Breast epithelium (tissue), 3 donors: ENCODE measurements around the gene FAM47E.

Source experiments
- POLR2A ChIP-seq: fragments of 450-650 bp; IDR thresholded peaks from one replicate; pipeline ENCODE4 v1.6.1; 2016; ENCODE audit warnings: antibody characterized with exemption, mild to moderate bottlenecking, moderate library complexity
- TF ChIP-seq, protein P1 (sequence below), 3 donors: fragments of 450-650 bp; IDR thresholded peaks; one replicate each; pipeline ENCODE4 v1.5.1; 2016 to 2017; ENCODE audit warnings: antibody characterized with exemption in 3 of 3, mild to moderate bottlenecking in 3 of 3, moderate library complexity in 3 of 3

DNA sequence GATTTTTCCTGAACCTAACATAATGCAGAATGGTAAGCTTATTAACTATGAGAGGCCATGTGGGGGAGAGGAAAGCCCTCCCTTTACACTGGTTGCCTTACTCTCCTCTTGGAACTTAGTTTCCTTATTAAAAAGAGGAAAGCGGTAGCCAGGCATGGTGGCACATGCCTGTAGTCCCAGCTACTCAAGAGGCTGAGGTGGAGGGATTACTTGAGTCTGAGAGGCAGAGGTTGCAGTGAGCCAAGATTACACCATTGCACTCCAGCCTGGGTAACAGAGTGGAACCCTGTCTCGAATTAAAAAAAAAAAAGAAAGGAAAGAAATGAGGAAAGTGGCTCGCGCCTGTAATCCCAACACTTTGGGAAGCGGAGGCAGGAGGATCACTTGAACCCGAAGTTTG, 2.0 kb downstream of the FAM47E start:
- TF ChIP-seq POLR2A, result no peak
- TF ChIP-seq, protein P1, sequence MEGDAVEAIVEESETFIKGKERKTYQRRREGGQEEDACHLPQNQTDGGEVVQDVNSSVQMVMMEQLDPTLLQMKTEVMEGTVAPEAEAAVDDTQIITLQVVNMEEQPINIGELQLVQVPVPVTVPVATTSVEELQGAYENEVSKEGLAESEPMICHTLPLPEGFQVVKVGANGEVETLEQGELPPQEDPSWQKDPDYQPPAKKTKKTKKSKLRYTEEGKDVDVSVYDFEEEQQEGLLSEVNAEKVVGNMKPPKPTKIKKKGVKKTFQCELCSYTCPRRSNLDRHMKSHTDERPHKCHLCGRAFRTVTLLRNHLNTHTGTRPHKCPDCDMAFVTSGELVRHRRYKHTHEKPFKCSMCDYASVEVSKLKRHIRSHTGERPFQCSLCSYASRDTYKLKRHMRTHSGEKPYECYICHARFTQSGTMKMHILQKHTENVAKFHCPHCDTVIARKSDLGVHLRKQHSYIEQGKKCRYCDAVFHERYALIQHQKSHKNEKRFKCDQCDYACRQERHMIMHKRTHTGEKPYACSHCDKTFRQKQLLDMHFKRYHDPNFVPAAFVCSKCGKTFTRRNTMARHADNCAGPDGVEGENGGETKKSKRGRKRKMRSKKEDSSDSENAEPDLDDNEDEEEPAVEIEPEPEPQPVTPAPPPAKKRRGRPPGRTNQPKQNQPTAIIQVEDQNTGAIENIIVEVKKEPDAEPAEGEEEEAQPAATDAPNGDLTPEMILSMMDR (IDR thresholded peaks at IDR 0.05), result no peak
